Endothelial cell of umbilical vein (primary cell): Measurements from ENCODE around the gene CPT1A. TPM values are rescaled to one million over a fixed set of nuclear protein-coding genes. Genes with fewer than 3 reads are reported as not detected.

Experiments
- BruUV-seq: library from RNA; stranded (reverse); fragments of 400-500 nt; replicated peaks from 2 replicates; lab custom pipeline; 2021; lab: Mats Ljungman, UMichigan
- CTCF ChIA-PET: fragments of 300-600, 350-600 bp; sonication (Branson Sonifier 250); formaldehyde crosslinking; loops from one replicate; lab custom pipeline; 2021; ENCODE audit warnings: antibody characterized with exemption, inconsistent platforms; lab: Charles Lee
- POLR2A ChIA-PET: fragments of 300-600, 350-600 bp; sonication (Branson Sonifier 250); formaldehyde crosslinking; loops from one replicate; lab custom pipeline; 2021; ENCODE audit warnings: antibody characterized with exemption, inconsistent platforms; lab: Charles Lee
- DNase-seq: peaks from one replicate; pipeline ENCODE4 v3.0.0-alpha.2; 2011; ENCODE audit warnings: low read depth, low spot score
- FAIRE-seq: peaks from 2 replicates; lab custom pipeline; 2011; peaks lifted over from hg19 to GRCh38; lab: Jason Lieb, UNC
- H2AFZ ChIP-seq: 2 replicates; pipeline ENCODE4 v1.6.0; 2012; ENCODE audit warnings: low read depth, low read length, control low read depth, inconsistent platforms
- H3K27ac ChIP-seq: 2 replicates; pipeline ENCODE4 v1.5.1; 2011; ENCODE audit warnings: low read depth, mild to moderate bottlenecking, control low read depth, low read length, moderate library complexity; ENCODE audit not compliant: insufficient read depth
- H3K27me3 ChIP-seq, 2 experiments: 2 replicates each; pipeline versions ENCODE4 v1.6.0 to v1.6.1; 2011; ENCODE audit warnings: low read length in 2 of 2, mixed read lengths in 1 of 2; ENCODE audit not compliant: control insufficient read depth in 2 of 2, insufficient read depth in 2 of 2
- H3K36me3 ChIP-seq, 2 experiments: 2 replicates in 1 of 2; 3 replicates in 1 of 2; pipeline ENCODE4 v1.5.1; 2011; ENCODE audit warnings: low read length in 2 of 2, mild to moderate bottlenecking in 1 of 2, moderate library complexity in 1 of 2; ENCODE audit not compliant: control insufficient read depth in 2 of 2, insufficient read depth in 2 of 2; ENCODE audit errors: extremely low read depth in 1 of 2
- H3K4me1 ChIP-seq: 3 replicates; pipeline ENCODE4 v1.5.1; 2011; ENCODE audit warnings: mild to moderate bottlenecking, low read length; ENCODE audit not compliant: control insufficient read depth, insufficient read depth; ENCODE audit errors: extremely low read depth
- H3K4me2 ChIP-seq: 2 replicates; pipeline ENCODE4 v1.6.1; 2011; ENCODE audit warnings: low read length, control low read depth, mixed read lengths; ENCODE audit not compliant: insufficient read depth
- H3K4me3 ChIP-seq, 3 experiments: fragments of 200-600 bp in 1 of 3; sonication (generic), shearing (Covaris generic) in 1 of 3; replicated peaks in 1 of 3; 2 replicates each; pipeline ENCODE4 v1.5.1; 2011 to 2016; ENCODE audit warnings: control low read depth in 3 of 3, low read length in 3 of 3, mild to moderate bottlenecking in 2 of 3, inconsistent platforms in 1 of 3, low read depth in 1 of 3, moderate library complexity in 1 of 3; ENCODE audit not compliant: insufficient read depth in 1 of 3
- H3K79me2 ChIP-seq: 2 replicates; pipeline ENCODE4 v1.6.0; 2012; ENCODE audit warnings: low read length, inconsistent platforms; ENCODE audit not compliant: control insufficient read depth, insufficient read depth
- H3K9ac ChIP-seq: replicated peaks from 2 replicates; pipeline ENCODE3; 2011; ENCODE audit warnings: low read length, control low read depth; ENCODE audit not compliant: insufficient read depth; ENCODE audit errors: extremely low read depth
- H3K9me1 ChIP-seq: replicated peaks from 3 replicates; pipeline ENCODE4 v1.6.0; 2011; ENCODE audit warnings: mild to moderate bottlenecking, low read length; ENCODE audit not compliant: control insufficient read depth, insufficient read depth; ENCODE audit errors: extremely low read depth
- H3K9me3 ChIP-seq: replicated peaks from 2 replicates; pipeline ENCODE4 v1.5.1; 2012; ENCODE audit warnings: low read length, inconsistent platforms; ENCODE audit not compliant: control insufficient read depth, insufficient read depth
- H4K20me1 ChIP-seq: replicated peaks from 2 replicates; pipeline ENCODE3; 2011; ENCODE audit warnings: mild to moderate bottlenecking, low read length; ENCODE audit not compliant: control insufficient read depth, insufficient read depth; ENCODE audit errors: extremely low read depth
- CTCF ChIP-seq, 2 donors: IDR thresholded peaks; 1 replicate in 1 of 2; 2 replicates in 1 of 2; pipeline ENCODE4 v1.5.1; 2011; ENCODE audit warnings: low read length in 2 of 2, mild to moderate bottlenecking in 2 of 2, moderate library complexity in 2 of 2, control low read depth in 1 of 2, inconsistent platforms in 1 of 2, low read depth in 1 of 2; ENCODE audit not compliant: insufficient read depth in 1 of 2; ENCODE audit errors: extremely low read depth in 1 of 2
- EZH2 ChIP-seq: IDR thresholded peaks from 2 replicates; pipeline ENCODE4 v1.6.1; 2012; ENCODE audit warnings: borderline replicate concordance, low read depth, mild to moderate bottlenecking, moderate library complexity, low read length, inconsistent platforms; ENCODE audit not compliant: severe bottlenecking
- FOS ChIP-seq: IDR thresholded peaks from 2 replicates; pipeline ENCODE4 v1.6.1; 2011; ENCODE audit warnings: mild to moderate bottlenecking, low read length, moderate library complexity, borderline replicate concordance; ENCODE audit not compliant: insufficient read depth
- GATA2 ChIP-seq: IDR thresholded peaks from 2 replicates; pipeline ENCODE4 v1.7.0; 2011; ENCODE audit warnings: low read depth, mild to moderate bottlenecking, moderate library complexity, mixed read lengths, low read length; ENCODE audit not compliant: insufficient read length, insufficient read depth
- JUN ChIP-seq: IDR thresholded peaks from 2 replicates; pipeline ENCODE4 v1.6.1; 2011; ENCODE audit warnings: borderline replicate concordance, low read depth; ENCODE audit not compliant: insufficient read length, insufficient read depth
- MYC ChIP-seq: IDR thresholded peaks from one replicate; pipeline ENCODE4 v1.6.1; 2011; ENCODE audit warnings: mild to moderate bottlenecking, low read depth, low read length
- POLR2A ChIP-seq: IDR thresholded peaks from 2 replicates; pipeline ENCODE4 v1.6.1; 2012; ENCODE audit warnings: low read depth, mild to moderate bottlenecking, control low read depth, low read length
- POLR2AphosphoS5 ChIP-seq: IDR thresholded peaks from 2 replicates; pipeline ENCODE4 v1.6.1; 2012; ENCODE audit warnings: low read depth, mild to moderate bottlenecking, control low read depth, low read length, moderate library complexity; ENCODE audit not compliant: insufficient read depth
- dilution Hi-C: fragments of 300-500 bp; cut with MboI; formaldehyde crosslinking; loops from one replicate; pipeline ENCODE4 v1.15.0; 2019; ENCODE audit warnings: low sequenced_read_pairs; ENCODE audit not compliant: extremely low pct_ligation_motif_present
- intact Hi-C: fragments of 100-400 bp; cut with micrococcal nuclease; formaldehyde crosslinking; loops from one replicate; pipeline ENCODE4 v1.10.0; 2022
- polyA plus RNA-seq, 4 experiments: library from polyadenylated mRNA; depleted of rRNA in 3 of 4; stranded (reverse) in 3 of 4; unstranded in 1 of 4; fragments of >200 nt; gene quantifications; 2 replicates each; pipeline versions ENCODE4 v1.2.1 to v1.2.3, GENCODE V29; 2011 to 2012; ENCODE audit warnings: missing spikeins in 1 of 4
- total RNA-seq: library from RNA; stranded (reverse); gene quantifications from 2 replicates; pipeline ENCODE4 v1.2.3, GENCODE V29; 2021
- TF ChIP-seq, protein P1 (sequence below): IDR thresholded peaks from 2 replicates; pipeline ENCODE4 v1.6.1; 2011; ENCODE audit not compliant: insufficient read depth, insufficient read length

The CPT1A gene
- total and polyA plus RNA-seq, 2 donors (not counting 3 experiments of a cell fraction or from before 2014, with no cell fraction given): 26.3 to 62.1 TPM

GRCh38 chr11:68804786-68805185, 36.9 kb downstream of the CPT1A start:
- H3K79me2 ChIP-seq: no peaks in the 10 kb centered on the region
- H3K4me2 ChIP-seq: no peak overlapping the region
- DNase-seq (no peak), FAIRE-seq (no peak)
- H3K36me3 ChIP-seq: peaks cover 0 to 29% of the 10 kb centered on the region in 2 experiments
- H2AFZ ChIP-seq: no peak overlapping the region
- H3K9me1 ChIP-seq: no peaks in the 10 kb centered on the region
- no peak overlapping the region for H3K27ac ChIP-seq
- no TSS peak for BruUV-seq
- no peaks in the 10 kb centered on the region for H3K9me3 ChIP-seq
- TF ChIP-seq EZH2: no peak
- TF ChIP-seq, protein P1, sequence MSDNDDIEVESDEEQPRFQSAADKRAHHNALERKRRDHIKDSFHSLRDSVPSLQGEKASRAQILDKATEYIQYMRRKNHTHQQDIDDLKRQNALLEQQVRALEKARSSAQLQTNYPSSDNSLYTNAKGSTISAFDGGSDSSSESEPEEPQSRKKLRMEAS: no peak
- TF ChIP-seq MYC: no peak
- no peak for TF ChIP-seq POLR2AphosphoS5
- no peak for TF ChIP-seq JUN
- no peak for TF ChIP-seq GATA2
- no peak for TF ChIP-seq FOS
- no peak for TF ChIP-seq POLR2A
- no peak for TF ChIP-seq CTCF (IDR thresholded peaks at IDR 0.05; ENCODE audit: extremely low read depth in 1 of 2, insufficient read depth in 1 of 2, low read depth in 1 of 2, low read length in 2 of 2)
- POLR2A ChIA-PET: no interaction called here
- no peak overlapping the region for H3K4me3 ChIP-seq
- H3K4me1 ChIP-seq: no peaks in the 10 kb centered on the region
- H4K20me1 ChIP-seq: no peaks in the 10 kb centered on the region
- H3K9ac ChIP-seq: no peak overlapping the region
- CTCF ChIA-PET: no interaction called here
- dilution Hi-C loops (no loop called here), intact Hi-C loops (no loop called here)
- no peaks in the 10 kb centered on the region for H3K27me3 ChIP-seq
